NCI-H524 treated with DMSO at 0.1 percent for 48 hours (cell line): ENCODE results near the gene DNAL1.
"Not testable (repeated sequence)": the region's sequence is repeated elsewhere in the genome, so short reads cannot be mapped to it uniquely, and the experiment has no call there.

Experiments used
- DNase-seq: peaks from one replicate; lab custom pipeline; 2025; lab: John Stamatoyannopoulos, UW

DNAL1 gene

GRCh38 chr14:73708076-73708475 lies 63.3 kb downstream of the DNAL1 start:
- DNase-seq = not testable (repeated sequence)

- no peak for DNase-seq
Measured at GRCh38 chr14:73709904-73710469, 65.2 kb downstream of the DNAL1 start.

GRCh38 chr14:73710737-73711136 lies 66.0 kb downstream of the DNAL1 start:
- DNase-seq = no peak

- no peak for DNase-seq
Measured at GRCh38 chr14:73712071-73712506, 67.3 kb downstream of the DNAL1 start.

GRCh38 chr14:73712540-73713180 lies 67.9 kb downstream of the DNAL1 start:
- peak; percentile 97 for DNase-seq

GRCh38 chr14:73713206-73713802 lies 68.5 kb downstream of the DNAL1 start:
- DNase-seq = peak; percentile 35

- DNase-seq = peak; percentile 61
Measured at GRCh38 chr14:73713803-73714655, 69.2 kb downstream of the DNAL1 start, which contains the start of gene PNMA1. TSS of gene PNMA1 (minus strand) at chr14:73714384. CDS start at chr14:73713639, 745 bp downstream.

- no peak for DNase-seq
Measured at GRCh38 chr14:73714656-73715081, 69.9 kb downstream of the DNAL1 start.

- no peak for DNase-seq
Measured at GRCh38 chr14:73715707-73716106, 70.9 kb downstream of the DNAL1 start.

GRCh38 chr14:73717266-73717665 lies 72.5 kb downstream of the DNAL1 start:
- DNase-seq = no peak

- no peak for DNase-seq
Measured at GRCh38 chr14:73717711-73718417, 73.1 kb downstream of the DNAL1 start.

- no peak for DNase-seq
Measured at GRCh38 chr14:73718418-73719251, 73.8 kb downstream of the DNAL1 start.

- DNase-seq = no peak
Measured at GRCh38 chr14:73719361-73719760, 74.6 kb downstream of the DNAL1 start.

- DNase-seq = no peak
Measured at GRCh38 chr14:73719791-73720190, 75.0 kb downstream of the DNAL1 start.

- DNase-seq = no peak
Measured at GRCh38 chr14:73720636-73721035, 75.8 kb downstream of the DNAL1 start.

- DNase-seq = no peak
Measured at GRCh38 chr14:73721101-73721821, 76.5 kb downstream of the DNAL1 start.

- DNase-seq = no peak
Measured at GRCh38 chr14:73722581-73722980, 77.8 kb downstream of the DNAL1 start.

- no peak for DNase-seq
Measured at GRCh38 chr14:73723406-73723796, 78.6 kb downstream of the DNAL1 start.

GRCh38 chr14:73723797-73724661 lies 79.2 kb downstream of the DNAL1 start:
- no peak for DNase-seq
